K562 (cell line): ENCODE results near the gene ENSA. TPM values are rescaled to one million over a fixed set of nuclear protein-coding genes. Genes with fewer than 3 reads are reported as not detected.

Source experiments
- ADNP ChIP-seq: fragments of 200-800 bp; sonication (Bioruptor generic); IDR thresholded peaks from 2 replicates; pipeline ENCODE4 v1.6.1; 2016; ENCODE audit warnings: missing genetic modification characterization, missing compliant biosample characterization
- FOXJ3 ChIP-seq: sonication (generic); formaldehyde crosslinking; IDR thresholded peaks from 2 replicates; pipeline ENCODE4 v1.4.0; 2020; ENCODE audit warnings: mild to moderate bottlenecking, missing genetic modification reagents
- LCOR ChIP-seq: sonication (generic); formaldehyde crosslinking; IDR thresholded peaks from 2 replicates; pipeline ENCODE4 v1.8.0; 2022; ENCODE audit warnings: mild to moderate bottlenecking, missing genetic modification reagents
- LEF1 ChIP-seq: fragments of 450-650 bp; IDR thresholded peaks from 2 replicates; pipeline ENCODE4 v1.6.1; 2016; ENCODE audit warnings: mild to moderate bottlenecking
- MEF2D ChIP-seq: conservative IDR thresholded peaks from 2 replicates; pipeline ENCODE4 v1.6.1; 2016; ENCODE audit warnings: low read depth, missing genetic modification characterization, missing compliant biosample characterization
- NFE2L1 ChIP-seq: fragments of 450-650 bp; IDR thresholded peaks from 2 replicates; pipeline ENCODE4 v1.6.1; 2016; ENCODE audit warnings: missing genetic modification characterization, low read depth, mild to moderate bottlenecking, missing compliant biosample characterization, moderate library complexity, borderline replicate concordance
- NR4A1 ChIP-seq, 2 experiments: fragments of 250-450 bp in 1 of 2; fragments of 450-650 bp in 1 of 2; sonication (Bioruptor Pico) in 1 of 2; IDR thresholded peaks; 2 replicates each; pipeline versions ENCODE4 v1.4.0 to v1.6.1; 2016 to 2020; ENCODE audit warnings: mild to moderate bottlenecking in 2 of 2, missing compliant biosample characterization in 1 of 2, missing genetic modification characterization in 1 of 2, moderate library complexity in 1 of 2
- PTBP1 ChIP-seq: fragments of 200-400 bp; formaldehyde crosslinking; IDR thresholded peaks from 2 replicates; pipeline ENCODE4 v1.6.1; 2017; ENCODE audit warnings: low read depth, low read length
- SMAD3 ChIP-seq: fragments of 450-650 bp; formaldehyde crosslinking; conservative IDR thresholded peaks from 2 replicates; pipeline ENCODE4 v1.4.0; 2020; ENCODE audit warnings: mild to moderate bottlenecking
- SMARCC2 ChIP-seq: fragments of 450-650 bp; IDR thresholded peaks from 2 replicates; pipeline ENCODE4 v1.6.1; 2017; ENCODE audit warnings: antibody characterized with exemption, moderate library complexity, mild to moderate bottlenecking, low read depth
- SMC3 ChIP-seq: conservative IDR thresholded peaks from 2 replicates; pipeline ENCODE4 v1.6.1; 2011; ENCODE audit warnings: low read depth, low read length, improper control_type of control experiment; ENCODE audit not compliant: insufficient read depth
- ZBTB1 ChIP-seq: sonication (generic); formaldehyde crosslinking; IDR thresholded peaks from 2 replicates; pipeline ENCODE4 v1.8.1; 2023; ENCODE audit warnings: missing genetic modification reagents, low read depth, mild to moderate bottlenecking, borderline replicate concordance
- ZFPM2 ChIP-seq: fragments of 250-450 bp; sonication (Bioruptor Pico); IDR thresholded peaks from 2 replicates; pipeline ENCODE4 v1.5.1; 2022; ENCODE audit warnings: mild to moderate bottlenecking
- ZNF347 ChIP-seq: fragments of 450-650 bp; formaldehyde crosslinking; IDR thresholded peaks from 2 replicates; pipeline ENCODE4 v1.4.0; 2020; ENCODE audit warnings: low read depth, mild to moderate bottlenecking, moderate library complexity
- ZSCAN32 ChIP-seq: fragments of 450-650 bp; formaldehyde crosslinking; IDR thresholded peaks from 2 replicates; pipeline ENCODE4 v1.4.0; 2020; ENCODE audit warnings: mild to moderate bottlenecking, moderate library complexity
- polyA plus RNA-seq, 8 experiments: library from polyadenylated mRNA; depleted of rRNA in 4 of 8; stranded (reverse) in 5 of 8; unstranded in 3 of 8; fragments of >200 nt; fragmentation: Nextera tagmentation in 2 of 8; fragmentation: Illumina TruSeq in 1 of 8; extraction: Ambion mirVana in 2 of 8; extraction: Trizol in 1 of 8; gene quantifications; 2 replicates each; pipeline versions ENCODE4 v1.2.1 to v1.2.3, GENCODE V29; 2011 to 2014; ENCODE audit warnings: inconsistent platforms in 1 of 8, missing spikeins in 1 of 8
- total RNA-seq, 7 experiments: library from RNA; depleted of rRNA in 6 of 7; stranded (reverse); fragments of >200 nt in 6 of 7; fragmentation: Illumina TruSeq in 2 of 7; extraction: Trizol in 2 of 7; gene quantifications; 2 replicates each; pipeline versions ENCODE4 v1.2.1 to v1.2.3, GENCODE V29; 2011 to 2021; ENCODE audit warnings: low replicate concordance in 1 of 7
- TF ChIP-seq, protein P1 (sequence below), 2 experiments: IDR thresholded peaks; 2 replicates each; pipeline ENCODE4 v1.6.1; 2011; ENCODE audit warnings: borderline replicate concordance in 1 of 2, control low read depth in 1 of 2, low read depth in 1 of 2, low read length in 1 of 2, mild to moderate bottlenecking in 1 of 2, mixed read lengths in 1 of 2, moderate library complexity in 1 of 2; ENCODE audit not compliant: insufficient read depth in 1 of 2, insufficient read length in 1 of 2, poor library complexity in 1 of 2, severe bottlenecking in 1 of 2; ENCODE audit errors: extremely low read depth in 1 of 2
- TF ChIP-seq, protein P2 (sequence below): fragments of 200-800 bp; sonication (Bioruptor generic); IDR thresholded peaks from 2 replicates; pipeline ENCODE4 v1.6.1; 2017; ENCODE audit warnings: missing genetic modification characterization, missing compliant biosample characterization
- TF ChIP-seq, protein P3 (sequence below): fragments of 250-450 bp; sonication (Bioruptor Pico); IDR thresholded peaks from 2 replicates; pipeline ENCODE4 v1.6.1; 2021; ENCODE audit warnings: mild to moderate bottlenecking
- TF ChIP-seq, protein P4 (sequence below), 3 experiments: IDR thresholded peaks in 2 of 3; conservative IDR thresholded peaks in 1 of 3; 2 replicates each; pipeline ENCODE4 v1.5.1; 2011 to 2012; ENCODE audit warnings: low read length in 3 of 3, mild to moderate bottlenecking in 3 of 3, control low read depth in 2 of 3, improper control_type of control experiment in 1 of 3, inconsistent platforms in 1 of 3, low read depth in 1 of 3, mixed read lengths in 1 of 3, moderate library complexity in 1 of 3; ENCODE audit not compliant: insufficient read depth in 2 of 3
- TF ChIP-seq, protein P5 (sequence below): sonication (generic); formaldehyde crosslinking; IDR thresholded peaks from 2 replicates; pipeline ENCODE4 v1.8.0; 2022; ENCODE audit warnings: mild to moderate bottlenecking, missing genetic modification reagents, borderline replicate concordance

The ENSA gene
- total and polyA plus RNA-seq, 9 of the 15 experiments (the other 6 are each of a cell fraction or from before 2014, with no cell fraction given), result 68.1 to 605 (median 188) TPM

DNA sequence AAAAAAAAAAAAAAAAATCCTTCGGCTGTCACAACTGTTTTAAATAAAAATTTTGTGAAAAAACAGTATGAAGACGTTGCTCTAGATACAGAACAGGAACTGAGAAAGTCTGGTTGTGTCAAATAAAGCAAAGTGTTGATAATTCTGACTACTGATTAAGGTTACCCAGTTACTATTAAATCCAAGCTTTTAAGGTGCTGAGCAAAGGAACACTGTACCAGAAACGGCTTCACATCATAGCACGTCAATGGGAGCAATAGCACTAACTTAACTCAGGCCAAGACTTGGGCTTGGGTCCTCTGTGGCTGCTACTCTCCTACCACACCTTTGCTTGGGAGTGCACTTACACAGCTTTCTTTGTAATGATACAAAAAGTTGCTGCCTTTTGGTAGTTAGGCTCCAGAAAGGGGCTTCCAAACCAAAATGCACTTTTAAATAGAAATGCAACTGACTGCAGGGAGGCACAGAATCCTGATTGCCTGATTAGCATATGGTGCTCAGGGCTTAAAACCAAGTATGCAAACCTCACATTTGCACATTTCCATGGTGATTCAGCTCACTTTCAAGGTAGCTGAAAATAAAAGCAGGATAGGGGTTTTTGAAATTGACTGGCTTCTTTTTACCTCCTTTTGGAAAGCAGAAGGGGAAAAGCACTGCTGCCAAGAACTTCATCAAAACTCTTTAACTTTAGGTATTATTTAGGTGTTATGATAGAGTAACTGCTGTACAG is 56.3 kb downstream of the ENSA start (continued):
- TF ChIP-seq, protein P1, sequence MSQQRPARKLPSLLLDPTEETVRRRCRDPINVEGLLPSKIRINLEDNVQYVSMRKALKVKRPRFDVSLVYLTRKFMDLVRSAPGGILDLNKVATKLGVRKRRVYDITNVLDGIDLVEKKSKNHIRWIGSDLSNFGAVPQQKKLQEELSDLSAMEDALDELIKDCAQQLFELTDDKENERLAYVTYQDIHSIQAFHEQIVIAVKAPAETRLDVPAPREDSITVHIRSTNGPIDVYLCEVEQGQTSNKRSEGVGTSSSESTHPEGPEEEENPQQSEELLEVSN (IDR thresholded peaks at IDR 0.05; ENCODE audit: borderline replicate concordance in 1 of 2, extremely low read depth in 1 of 2, insufficient read depth in 1 of 2, insufficient read length in 1 of 2, low read depth in 1 of 2, low read length in 1 of 2, poor library complexity in 1 of 2, severe bottlenecking in 1 of 2), result no peak
- TF ChIP-seq, protein P2, sequence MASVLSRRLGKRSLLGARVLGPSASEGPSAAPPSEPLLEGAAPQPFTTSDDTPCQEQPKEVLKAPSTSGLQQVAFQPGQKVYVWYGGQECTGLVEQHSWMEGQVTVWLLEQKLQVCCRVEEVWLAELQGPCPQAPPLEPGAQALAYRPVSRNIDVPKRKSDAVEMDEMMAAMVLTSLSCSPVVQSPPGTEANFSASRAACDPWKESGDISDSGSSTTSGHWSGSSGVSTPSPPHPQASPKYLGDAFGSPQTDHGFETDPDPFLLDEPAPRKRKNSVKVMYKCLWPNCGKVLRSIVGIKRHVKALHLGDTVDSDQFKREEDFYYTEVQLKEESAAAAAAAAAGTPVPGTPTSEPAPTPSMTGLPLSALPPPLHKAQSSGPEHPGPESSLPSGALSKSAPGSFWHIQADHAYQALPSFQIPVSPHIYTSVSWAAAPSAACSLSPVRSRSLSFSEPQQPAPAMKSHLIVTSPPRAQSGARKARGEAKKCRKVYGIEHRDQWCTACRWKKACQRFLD (CRISPR knock-in tag), result no peak
- TF ChIP-seq LCOR (CRISPR knock-in tag), result peak; percentile 64; the same call in 1 of the 2 replicates
- TF ChIP-seq SMC3, result no peak
- no peak for TF ChIP-seq SMARCC2
- no peak for TF ChIP-seq PTBP1
- peak; percentile 32; the same call in 1 of the 2 replicates for TF ChIP-seq ZSCAN32 (CRISPR knock-in tag)
- no peak for TF ChIP-seq NR4A1 (CRISPR knock-in tag; IDR thresholded peaks at IDR 0.05)
- TF ChIP-seq NR4A1 (tag; IDR thresholded peaks at IDR 0.05), result no peak
- TF ChIP-seq FOXJ3, result no peak
- TF ChIP-seq, protein P3, sequence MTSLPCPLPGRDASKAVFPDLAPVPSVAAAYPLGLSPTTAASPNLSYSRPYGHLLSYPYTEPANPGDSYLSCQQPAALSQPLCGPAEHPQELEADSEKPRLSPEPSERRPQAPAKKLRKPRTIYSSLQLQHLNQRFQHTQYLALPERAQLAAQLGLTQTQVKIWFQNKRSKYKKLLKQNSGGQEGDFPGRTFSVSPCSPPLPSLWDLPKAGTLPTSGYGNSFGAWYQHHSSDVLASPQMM (CRISPR knock-in tag), result no peak
- TF ChIP-seq ZFPM2 (CRISPR knock-in tag), result no peak
- TF ChIP-seq MEF2D (tag), result no peak
- TF ChIP-seq, protein P4, sequence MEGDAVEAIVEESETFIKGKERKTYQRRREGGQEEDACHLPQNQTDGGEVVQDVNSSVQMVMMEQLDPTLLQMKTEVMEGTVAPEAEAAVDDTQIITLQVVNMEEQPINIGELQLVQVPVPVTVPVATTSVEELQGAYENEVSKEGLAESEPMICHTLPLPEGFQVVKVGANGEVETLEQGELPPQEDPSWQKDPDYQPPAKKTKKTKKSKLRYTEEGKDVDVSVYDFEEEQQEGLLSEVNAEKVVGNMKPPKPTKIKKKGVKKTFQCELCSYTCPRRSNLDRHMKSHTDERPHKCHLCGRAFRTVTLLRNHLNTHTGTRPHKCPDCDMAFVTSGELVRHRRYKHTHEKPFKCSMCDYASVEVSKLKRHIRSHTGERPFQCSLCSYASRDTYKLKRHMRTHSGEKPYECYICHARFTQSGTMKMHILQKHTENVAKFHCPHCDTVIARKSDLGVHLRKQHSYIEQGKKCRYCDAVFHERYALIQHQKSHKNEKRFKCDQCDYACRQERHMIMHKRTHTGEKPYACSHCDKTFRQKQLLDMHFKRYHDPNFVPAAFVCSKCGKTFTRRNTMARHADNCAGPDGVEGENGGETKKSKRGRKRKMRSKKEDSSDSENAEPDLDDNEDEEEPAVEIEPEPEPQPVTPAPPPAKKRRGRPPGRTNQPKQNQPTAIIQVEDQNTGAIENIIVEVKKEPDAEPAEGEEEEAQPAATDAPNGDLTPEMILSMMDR (IDR thresholded peaks at IDR 0.05 in 2 of 3, conservative IDR thresholded peaks at IDR 0.05 in 1 of 3; ENCODE audit: insufficient read depth in 2 of 3, low read depth in 1 of 3, low read length in 3 of 3), result no peak
- TF ChIP-seq ZNF347 (CRISPR knock-in tag), result no peak
- TF ChIP-seq ADNP (tag), result no peak
- TF ChIP-seq SMAD3 (CRISPR knock-in tag), result 0 out of 2 replicates have a peak, but pooled peaks have one; percentile 39
- TF ChIP-seq NFE2L1 (tag), result no peak
- TF ChIP-seq, protein P5, sequence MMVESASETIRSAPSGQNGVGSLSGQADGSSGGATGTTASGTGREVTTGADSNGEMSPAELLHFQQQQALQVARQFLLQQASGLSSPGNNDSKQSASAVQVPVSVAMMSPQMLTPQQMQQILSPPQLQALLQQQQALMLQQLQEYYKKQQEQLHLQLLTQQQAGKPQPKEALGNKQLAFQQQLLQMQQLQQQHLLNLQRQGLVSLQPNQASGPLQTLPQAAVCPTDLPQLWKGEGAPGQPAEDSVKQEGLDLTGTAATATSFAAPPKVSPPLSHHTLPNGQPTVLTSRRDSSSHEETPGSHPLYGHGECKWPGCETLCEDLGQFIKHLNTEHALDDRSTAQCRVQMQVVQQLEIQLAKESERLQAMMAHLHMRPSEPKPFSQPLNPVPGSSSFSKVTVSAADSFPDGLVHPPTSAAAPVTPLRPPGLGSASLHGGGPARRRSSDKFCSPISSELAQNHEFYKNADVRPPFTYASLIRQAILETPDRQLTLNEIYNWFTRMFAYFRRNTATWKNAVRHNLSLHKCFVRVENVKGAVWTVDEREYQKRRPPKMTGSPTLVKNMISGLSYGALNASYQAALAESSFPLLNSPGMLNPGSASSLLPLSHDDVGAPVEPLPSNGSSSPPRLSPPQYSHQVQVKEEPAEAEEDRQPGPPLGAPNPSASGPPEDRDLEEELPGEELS (CRISPR knock-in tag), result no peak
- no peak for TF ChIP-seq LEF1
- no peak for TF ChIP-seq ZBTB1 (CRISPR knock-in tag)
